GM18517 (cell line): ENCODE data around the gene MAP2.
A peak's percentile ranks its signal among the peaks of the same experiment; 100 is the strongest.

Experiments
- ATAC-seq: cut with Tn5 transposase; IDR thresholded peaks from one replicate; pipeline ENCODE4 v1.9.1; 2021; ENCODE audit warnings: mild to moderate bottlenecking, moderate library complexity; ENCODE audit not compliant: unreplicated experiment

Gene MAP2

DNA sequence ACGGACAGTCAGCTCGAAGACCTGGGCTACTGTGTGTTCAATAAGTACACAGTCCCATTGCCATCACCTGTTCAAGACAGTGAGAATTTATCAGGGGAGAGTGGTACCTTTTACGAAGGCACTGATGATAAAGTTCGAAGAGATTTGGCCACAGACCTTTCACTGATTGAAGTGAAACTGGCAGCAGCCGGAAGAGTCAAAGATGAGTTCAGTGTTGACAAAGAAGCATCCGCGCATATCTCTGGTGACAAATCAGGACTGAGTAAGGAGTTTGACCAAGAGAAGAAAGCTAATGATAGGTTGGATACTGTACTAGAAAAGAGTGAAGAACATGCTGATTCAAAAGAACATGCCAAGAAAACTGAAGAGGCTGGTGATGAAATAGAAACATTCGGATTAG lies 270.9 kb downstream of the MAP2 start:
- no peak for ATAC-seq

DNA sequence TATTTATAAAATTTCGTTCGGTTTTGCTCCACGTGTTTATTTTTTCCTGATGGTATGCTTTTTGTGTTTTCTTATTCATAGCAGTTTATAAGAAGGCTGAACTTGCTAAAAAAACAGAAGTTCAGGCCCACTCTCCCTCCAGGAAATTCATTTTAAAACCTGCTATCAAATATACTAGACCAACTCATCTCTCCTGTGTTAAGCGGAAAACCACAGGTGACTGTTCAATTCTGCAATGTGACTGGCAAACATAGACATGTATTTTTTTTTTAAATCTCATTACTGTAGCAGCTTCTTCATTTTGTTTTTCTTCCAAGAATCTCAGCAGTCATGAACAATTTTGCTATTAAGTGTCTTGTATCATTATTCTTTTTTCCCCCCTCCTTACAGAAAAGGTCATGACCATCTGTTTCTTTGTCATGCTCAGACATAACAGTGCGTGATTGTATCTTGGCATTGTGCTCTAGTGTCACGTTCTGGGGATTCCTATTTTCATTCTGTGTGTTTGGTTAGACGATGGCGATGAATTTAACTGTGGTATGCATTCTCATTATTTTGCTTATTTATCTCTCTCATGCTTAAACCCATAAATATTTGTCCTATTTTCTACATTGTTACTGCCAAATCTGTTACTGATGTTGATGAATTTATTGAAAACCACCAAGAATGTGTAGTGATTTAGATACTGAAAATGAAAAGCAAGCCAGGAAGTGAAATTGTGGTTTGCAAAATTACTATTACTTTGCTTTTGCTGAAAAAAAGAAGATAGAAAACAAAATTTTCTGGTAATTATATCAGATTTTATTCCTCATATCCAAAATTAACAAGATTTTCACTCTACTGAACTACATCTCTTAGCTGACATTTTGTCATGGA lies 273.2 kb downstream of the MAP2 start:
- peak; percentile 75 for ATAC-seq

DNA sequence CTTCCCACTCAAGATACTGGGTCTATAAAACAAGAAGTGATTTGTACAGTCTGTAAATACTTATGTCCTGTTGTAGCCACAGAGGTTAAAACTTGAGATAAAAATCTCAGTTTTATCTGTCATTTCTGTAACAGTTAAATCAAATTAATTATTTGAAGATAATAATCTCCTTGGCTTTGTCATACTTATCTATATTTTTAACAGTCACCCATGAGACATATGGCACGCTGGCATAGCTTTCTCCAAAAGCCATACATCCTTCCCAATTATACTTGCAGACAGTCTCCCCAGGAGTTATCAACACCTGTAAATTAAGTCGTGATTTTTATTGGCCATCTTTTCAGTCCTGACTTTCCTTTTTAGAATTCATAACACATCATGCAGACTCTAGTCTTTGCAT lies 278.9 kb downstream of the MAP2 start:
- ATAC-seq: no peak

DNA sequence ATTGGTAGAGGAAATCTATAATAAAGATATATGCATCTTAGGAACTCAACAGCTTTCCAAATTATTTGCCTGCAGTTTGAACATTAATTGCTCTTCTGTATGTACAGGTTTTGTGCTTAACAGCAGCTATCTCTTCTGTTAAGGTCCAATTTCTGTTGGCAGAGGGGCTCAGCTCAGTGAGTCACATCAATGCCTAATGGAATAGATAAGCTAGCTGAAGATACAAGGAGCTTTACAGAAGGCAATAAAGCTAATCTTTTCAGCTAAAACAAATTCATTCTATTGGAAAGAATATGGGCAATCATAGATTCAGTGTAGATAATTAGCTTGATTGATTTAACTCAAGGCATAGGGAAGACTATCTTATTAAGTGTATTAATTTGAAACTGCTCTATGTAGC lies 289.4 kb downstream of the MAP2 start:
- no peak for ATAC-seq

DNA sequence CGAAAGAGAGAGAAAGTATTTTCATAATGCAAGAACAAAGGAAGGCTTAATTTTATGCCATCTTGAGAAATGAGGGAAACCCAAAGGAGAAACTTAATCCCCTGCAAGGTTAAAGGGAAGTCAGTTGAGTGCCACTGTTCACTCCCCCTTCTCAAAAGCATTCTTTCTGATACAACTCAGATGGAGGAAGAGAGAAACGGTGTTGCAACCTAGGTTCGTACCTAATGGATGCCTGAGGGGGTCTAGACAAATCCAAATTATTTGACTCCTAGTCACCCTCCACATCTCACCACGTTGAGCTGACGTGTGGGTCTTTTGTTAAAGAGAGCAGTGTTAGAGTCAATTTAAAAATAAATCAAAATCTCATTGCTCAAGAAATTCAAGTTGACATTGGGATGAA lies 295.2 kb downstream of the MAP2 start:
- ATAC-seq: no peak

DNA sequence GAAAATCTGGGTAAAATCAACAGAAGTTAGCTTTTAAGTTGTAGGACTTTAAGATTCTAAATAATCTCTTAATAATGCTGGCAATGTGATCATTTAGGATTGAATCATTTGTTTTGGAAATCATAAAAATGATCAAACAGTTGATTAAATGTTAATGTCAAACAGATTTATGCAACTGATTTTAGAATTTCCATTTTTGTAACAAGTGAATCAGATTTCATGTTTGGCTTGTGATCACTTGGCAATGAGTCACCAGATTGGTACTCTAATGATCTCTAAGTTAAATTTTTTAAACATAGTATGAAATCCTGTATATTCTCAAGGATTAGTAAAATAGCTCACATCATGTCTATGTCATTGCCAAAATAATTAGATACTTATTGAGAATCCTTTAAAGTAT lies 297.6 kb downstream of the MAP2 start:
- ATAC-seq: no peak

DNA sequence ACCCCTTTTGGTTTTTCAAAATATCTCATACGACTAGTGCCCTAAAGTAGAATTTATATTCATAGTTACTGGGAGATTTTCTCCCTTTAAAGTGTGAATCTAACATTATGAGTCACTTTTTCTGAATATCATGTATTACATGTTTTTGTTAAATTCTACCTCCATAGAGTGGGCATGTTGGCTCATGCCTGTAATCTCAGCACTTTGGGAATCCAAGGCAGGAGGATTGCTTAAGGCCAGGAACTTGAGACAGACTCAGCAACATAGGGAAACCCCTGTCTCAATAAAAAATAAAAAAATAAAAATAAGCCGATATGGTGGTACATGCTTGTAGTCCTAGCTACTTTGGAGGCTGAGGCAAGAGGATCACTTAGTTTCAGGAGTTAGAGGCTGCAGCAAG lies 302.5 kb downstream of the MAP2 start:
- no peak for ATAC-seq

DNA sequence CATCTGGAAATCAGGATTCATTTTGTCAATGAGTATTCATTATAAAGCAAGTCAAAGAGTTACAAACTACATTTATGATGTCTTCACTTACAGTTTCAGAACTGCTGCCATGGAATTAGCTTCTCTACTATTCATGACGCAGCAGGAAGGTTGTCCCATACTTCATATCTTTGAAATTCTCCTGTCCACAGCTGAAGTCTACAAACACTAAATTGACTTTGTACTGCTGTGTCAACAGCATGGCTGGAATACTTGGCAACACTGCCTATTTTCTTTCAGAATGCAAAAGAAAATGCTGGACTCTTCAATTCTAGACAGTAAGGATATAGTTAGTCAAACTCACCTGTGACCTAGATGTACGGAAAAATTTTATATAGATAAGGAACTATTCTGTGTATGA lies 303.2 kb downstream of the MAP2 start:
- ATAC-seq: no peak

DNA sequence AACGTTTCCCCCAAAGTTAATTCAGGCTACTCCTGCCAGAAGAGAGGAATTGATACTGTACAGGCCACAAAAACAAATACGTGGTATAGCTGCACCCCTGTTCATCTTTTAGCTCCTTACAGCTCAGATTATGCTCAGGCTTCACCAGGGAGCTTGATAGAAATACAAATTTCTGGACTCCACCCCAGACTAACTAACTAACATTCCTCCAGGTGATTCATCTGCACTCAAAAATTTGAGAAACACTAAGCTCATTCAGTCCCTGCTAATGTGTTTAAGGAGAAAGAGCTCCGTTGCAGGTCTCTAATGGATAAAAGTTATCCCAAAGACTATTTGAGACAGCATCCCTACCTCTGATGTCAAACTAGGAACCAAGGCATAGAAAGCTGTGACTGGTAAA lies 311.0 kb downstream of the MAP2 start:
- ATAC-seq: no peak

DNA sequence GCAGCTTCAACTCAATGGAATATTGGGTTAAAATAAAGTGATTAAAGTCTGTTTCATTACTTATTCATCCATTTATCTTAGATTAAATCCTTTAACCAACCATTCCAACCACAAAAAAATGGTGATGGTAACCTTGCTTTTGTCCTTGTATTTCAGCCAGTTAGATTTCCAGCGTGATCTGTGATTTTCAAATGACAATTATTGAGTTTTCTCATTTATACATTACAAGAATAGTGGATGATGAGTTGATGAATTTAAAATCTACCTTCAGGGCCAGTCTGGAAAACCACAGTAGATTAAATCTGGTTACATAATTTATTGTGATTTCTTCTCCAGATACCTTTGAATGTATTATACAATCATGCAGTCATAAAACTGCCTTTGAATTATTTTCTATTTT lies 318.1 kb downstream of the MAP2 start:
- no peak for ATAC-seq

DNA sequence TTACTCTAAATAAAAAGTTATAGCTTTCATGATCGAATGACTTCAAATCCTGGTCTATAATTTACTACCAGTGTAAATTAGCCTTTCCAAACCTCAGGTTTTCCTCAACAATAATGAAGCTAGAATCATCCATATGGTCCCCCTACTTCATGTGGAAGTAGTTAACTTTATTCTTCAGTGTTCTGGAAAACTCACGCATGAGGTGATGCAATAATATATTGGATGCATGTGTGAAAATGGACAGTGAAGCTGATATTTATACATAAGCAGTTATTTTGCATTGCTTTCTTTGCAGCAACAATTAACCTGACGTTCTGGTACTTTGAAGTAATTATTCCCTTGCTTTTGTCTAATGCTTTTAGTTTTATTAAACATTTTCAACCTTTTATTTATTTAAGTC lies 329.2 kb downstream of the MAP2 start:
- ATAC-seq: no peak

DNA sequence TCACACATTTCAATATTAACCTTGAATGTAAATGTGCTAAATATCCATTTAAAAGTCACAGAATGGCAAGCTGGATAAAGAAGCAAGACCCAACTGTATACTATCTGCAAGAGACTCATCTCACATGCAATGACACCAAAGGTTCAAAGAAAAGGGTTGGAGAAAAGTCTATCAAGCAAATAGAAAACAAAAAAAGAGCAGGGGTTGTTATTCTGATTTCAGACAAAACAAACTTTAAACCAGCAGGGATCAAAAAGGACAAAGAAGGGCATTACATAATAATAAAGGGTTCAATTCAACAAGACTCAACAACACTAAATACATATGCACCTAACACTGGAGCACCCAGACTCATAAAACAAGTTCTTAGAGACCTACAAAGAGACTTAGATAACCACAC lies 333.3 kb downstream of the MAP2 start:
- ATAC-seq: no peak

DNA sequence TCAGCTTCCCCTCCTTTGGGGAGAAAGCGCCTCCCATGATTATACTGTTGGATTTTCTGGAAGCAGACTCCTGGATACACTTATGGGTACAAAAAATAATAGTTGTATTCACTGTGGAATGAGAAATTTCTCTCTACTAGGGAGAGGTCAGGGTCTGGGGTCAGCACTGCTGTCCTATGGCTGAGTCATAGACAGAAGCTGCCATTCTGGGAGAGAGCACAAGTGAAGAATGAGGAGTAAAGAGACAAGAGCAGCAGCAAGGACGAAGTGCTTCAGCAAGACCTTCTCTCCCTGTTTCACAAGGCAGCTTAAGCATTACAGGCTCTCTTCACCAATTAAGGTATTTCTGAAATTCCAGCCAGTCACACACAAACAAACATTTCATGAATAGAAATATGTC lies 337.7 kb downstream of the MAP2 start:
- no peak for ATAC-seq

DNA sequence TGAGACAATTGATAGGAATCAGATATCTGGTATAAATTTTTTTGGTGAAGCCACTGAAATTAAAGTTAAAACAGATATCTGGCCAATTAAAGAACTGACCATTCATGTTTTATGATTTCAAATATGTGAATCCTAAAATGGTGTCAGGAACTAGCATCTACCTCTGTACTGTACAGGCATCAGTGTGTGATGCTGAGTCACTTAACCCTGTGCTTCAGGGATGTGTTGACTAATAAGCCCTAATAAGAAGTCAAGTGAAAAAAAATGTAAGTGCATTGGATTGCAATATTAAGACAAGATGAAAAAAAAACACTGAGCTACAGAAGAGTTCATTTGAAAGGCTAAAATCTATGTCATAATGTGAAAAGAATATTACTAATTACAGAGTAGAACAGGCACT lies 338.7 kb downstream of the MAP2 start:
- ATAC-seq: no peak

DNA sequence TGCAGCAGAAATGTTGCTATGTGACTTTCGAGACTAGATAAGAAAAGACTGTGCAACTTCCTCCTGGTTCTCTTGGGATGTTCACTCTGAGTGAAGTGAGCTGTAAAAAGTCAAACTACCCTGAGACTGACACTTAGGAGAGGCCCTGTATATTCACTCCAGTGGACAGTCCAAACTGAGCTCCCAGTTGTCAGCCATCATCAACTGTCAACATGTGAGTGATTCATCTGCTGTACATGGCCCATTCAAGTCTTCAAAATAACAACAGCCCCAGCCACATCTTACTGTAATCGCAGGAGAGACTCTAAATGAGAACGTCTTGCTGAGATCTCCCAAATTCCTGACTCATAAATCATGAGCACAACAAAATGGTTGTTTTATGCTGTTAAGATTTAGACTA lies 339.3 kb downstream of the MAP2 start:
- ATAC-seq: no peak

DNA sequence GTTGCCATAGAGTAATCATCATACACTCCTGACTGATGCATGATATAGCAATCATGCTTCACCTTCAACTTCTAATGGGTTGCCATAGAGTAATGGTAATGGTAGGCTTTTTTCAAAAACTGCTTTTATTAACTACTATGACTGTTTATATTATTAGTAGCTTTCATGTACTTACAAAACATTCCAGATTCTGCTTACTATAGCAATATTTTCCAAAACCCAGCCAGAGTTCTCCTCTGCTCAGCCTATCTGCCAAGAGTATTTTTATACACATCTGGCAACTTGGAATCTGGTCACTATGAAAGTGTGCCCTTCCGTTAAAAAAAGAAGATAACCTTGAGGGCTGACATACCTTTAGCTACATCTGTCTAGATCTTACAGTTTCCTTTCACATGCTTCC lies 342.8 kb downstream of the MAP2 start:
- ATAC-seq: no peak

DNA sequence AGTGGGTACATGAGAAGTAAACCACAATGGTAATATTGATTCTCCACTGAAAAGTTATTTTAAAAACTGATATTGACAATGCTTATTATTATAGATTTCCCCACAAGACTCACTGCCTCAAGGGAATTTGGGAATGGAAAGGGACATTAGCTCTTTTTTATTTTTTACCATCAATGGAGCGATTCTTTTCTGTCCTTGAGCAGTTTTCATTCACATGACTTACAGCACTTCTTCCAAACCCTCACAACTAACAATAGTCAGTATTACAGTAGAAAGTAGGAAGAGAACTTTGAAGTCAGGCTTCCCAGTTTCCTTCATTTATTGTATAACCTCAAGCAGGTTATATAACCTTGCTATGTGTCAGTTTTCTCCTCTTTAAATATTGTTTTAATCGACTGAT lies 343.5 kb downstream of the MAP2 start:
- no peak for ATAC-seq

DNA sequence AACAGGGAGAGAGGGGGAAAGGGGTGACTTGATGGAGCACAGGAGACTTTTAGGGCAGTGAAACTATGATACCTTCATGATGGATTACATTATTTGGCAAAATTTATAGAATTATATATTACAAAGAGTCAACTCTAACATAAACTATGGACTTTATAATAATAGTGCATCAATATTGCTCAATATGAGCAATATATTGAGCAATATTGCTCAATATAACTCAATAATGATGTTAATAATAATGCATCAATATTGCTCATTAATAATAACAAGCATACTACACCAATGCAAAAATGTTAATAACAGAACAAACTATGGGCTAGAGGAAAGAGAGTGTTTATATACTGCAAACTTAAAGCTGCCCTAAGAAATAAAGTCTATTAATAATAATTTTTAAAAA lies 344.7 kb downstream of the MAP2 start:
- ATAC-seq: no peak

DNA sequence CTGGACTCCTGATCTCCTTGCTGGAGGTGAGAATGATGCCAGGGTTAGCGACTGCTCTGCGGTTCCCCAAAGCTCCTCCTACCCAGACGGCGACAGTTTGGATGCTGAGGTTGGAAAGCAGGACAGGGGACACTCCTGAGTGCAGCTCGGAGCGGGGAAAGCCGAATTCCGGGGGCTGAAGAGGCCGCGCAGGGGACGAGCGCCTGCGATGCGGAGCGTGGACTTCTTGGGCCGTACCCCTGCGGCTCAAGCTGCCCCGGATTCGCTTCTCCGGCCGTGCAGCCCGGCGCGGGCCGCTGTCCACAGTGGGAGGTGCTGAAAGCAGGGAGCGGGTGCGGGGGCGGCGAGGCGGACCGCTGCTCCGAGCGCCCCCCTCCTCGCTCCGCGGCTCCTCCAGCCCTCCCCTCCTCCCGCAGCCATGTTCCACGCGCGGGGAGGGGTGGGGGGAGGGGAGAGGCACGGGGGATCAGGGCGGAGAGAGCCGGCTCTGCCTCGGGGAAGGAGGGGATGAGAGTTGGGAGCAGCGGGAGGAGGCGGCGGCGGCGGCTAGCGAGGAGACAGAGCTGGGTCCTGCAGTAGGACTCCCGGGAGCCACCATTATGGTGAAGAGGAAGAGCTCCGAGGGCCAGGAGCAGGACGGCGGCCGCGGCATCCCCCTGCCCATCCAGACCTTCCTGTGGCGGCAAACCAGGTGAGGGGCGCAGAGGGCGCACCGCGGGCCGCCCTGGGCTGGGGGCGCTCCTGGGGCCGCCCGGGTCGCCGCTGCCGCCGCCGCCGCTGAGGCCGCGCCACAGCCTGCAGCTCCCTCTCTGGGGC lies 347.8 kb downstream of the MAP2 start, which contains the start of gene UNC80:
Gene UNC80 (plus strand): TSS at position 359 of the 816 bp plus-strand sequence. CDS start 241 bp downstream, at position 600.
- no peak for ATAC-seq

DNA sequence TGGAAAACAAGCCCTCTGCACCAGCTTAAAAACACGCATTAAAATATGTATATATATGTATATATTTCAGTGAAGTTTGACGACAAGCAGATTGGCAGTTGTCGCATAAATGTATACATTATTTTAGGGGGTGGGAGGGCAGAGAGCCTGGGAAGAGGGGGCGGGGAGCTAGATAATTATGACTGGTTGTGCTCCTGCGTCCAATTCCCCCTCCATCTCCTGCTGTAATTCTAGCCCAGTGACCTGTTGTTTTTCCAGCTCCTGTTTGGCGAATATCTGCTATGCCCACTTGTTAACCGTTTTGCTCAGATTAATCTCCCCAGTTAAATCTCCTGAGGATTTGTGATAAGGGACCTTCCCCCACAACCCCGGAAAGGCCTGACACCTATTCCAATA lies 348.4 kb downstream of the MAP2 start:
- ATAC-seq: no peak

DNA sequence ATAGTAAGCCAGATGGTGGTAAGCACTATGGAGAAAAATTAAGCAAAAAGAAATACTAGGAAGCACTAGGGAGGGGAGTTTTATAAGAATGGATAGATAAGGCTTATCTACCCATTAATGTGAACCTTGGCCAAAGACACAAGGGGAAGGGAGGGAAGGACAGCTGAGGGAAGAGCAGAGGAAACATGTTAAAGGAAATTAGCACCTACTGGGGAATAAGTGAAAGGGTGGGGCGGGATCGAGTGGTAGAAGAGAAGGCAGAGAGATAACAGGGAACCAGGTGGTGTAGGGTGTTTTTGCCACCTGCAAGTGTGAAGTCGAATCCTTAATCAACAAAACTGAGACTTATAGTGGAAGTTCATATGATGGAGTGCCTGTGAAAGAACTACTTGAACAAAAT lies 349.5 kb downstream of the MAP2 start:
- no peak for ATAC-seq
